B cell (primary cell): ENCODE results near the gene HELB.

Experiments
- EZH2 ChIP-seq: IDR thresholded peaks from 2 replicates; pipeline ENCODE4 v1.6.1; 2012; ENCODE audit warnings: borderline replicate concordance, low read depth, mild to moderate bottlenecking, moderate library complexity, low read length; ENCODE audit not compliant: insufficient read depth, poor library complexity, severe bottlenecking
- TF ChIP-seq, protein P1 (sequence below): fragments of 200-600 bp; IDR thresholded peaks from one replicate; pipeline ENCODE4 v1.8.0; 2022; ENCODE audit warnings: antibody characterized with exemption, mild to moderate bottlenecking

DNA sequence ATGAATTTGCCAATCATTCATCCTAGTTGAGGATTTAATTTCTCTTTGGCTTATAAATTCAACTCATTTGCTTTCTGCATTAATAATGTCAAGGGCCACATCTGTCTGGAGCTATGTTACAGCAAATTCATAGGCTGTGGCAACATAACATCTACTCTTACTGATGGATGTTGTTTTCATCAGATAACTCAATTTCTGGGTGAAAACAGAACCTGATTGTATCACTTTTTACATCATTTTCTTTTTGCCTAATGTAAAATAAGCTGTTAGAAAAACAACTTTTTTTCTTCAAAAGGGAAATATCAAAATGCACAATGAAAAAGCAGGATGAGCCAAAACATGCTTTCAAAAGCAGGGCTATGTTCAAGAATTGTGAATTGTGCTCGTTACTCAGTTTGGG lies 73.3 kb downstream of the HELB start:
- TF ChIP-seq, protein P1, sequence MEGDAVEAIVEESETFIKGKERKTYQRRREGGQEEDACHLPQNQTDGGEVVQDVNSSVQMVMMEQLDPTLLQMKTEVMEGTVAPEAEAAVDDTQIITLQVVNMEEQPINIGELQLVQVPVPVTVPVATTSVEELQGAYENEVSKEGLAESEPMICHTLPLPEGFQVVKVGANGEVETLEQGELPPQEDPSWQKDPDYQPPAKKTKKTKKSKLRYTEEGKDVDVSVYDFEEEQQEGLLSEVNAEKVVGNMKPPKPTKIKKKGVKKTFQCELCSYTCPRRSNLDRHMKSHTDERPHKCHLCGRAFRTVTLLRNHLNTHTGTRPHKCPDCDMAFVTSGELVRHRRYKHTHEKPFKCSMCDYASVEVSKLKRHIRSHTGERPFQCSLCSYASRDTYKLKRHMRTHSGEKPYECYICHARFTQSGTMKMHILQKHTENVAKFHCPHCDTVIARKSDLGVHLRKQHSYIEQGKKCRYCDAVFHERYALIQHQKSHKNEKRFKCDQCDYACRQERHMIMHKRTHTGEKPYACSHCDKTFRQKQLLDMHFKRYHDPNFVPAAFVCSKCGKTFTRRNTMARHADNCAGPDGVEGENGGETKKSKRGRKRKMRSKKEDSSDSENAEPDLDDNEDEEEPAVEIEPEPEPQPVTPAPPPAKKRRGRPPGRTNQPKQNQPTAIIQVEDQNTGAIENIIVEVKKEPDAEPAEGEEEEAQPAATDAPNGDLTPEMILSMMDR: no peak
- TF ChIP-seq EZH2: no peak
